K562 (cell line): Measurements from ENCODE around the gene RIN3. TPM values are rescaled to one million over a fixed set of nuclear protein-coding genes. Genes with fewer than 3 reads are reported as not detected.

Experiments used
- ATAC-seq: fragments of 200-7000 bp; cut with Tn5 transposase; 3 replicates; pipeline ENCODE4 v1.9.1; 2020; ENCODE audit warnings: moderate library complexity
- BruUV-seq: library from RNA; stranded (reverse); fragments of 400-500 nt; replicated peaks from 2 replicates; lab custom pipeline; 2021; lab: Mats Ljungman, UMichigan
- CTCF ChIA-PET: fragments of 300-600 bp; formaldehyde crosslinking; extraction: SDS; loops from one replicate; lab custom pipeline; 2021; ENCODE audit warnings: low intra/inter-chr PET ratio; lab: Yijun Ruan, JAX
- POLR2A ChIA-PET: fragments of 300-600, 350-650 bp; sonication (Branson Sonifier 250); formaldehyde crosslinking; extraction: SDS; loops from one replicate; lab custom pipeline; 2021; ENCODE audit warnings: antibody characterized with exemption, inconsistent platforms; lab: Yijun Ruan, JAX
- DNase-seq, 4 experiments: peaks; one replicate each; pipeline versions ENCODE4 v3.0.0 to v3.0.0-alpha.2; 2011 to 2018; ENCODE audit warnings: low spot score in 3 of 4, mixed read lengths in 3 of 4; ENCODE audit errors: extremely low read depth in 1 of 4
- FAIRE-seq: peaks from 2 replicates; lab custom pipeline; 2011; peaks lifted over from hg19 to GRCh38; lab: Jason Lieb, UNC
- H2AFZ ChIP-seq: 2 replicates; pipeline ENCODE4 v1.6.0; 2011; ENCODE audit warnings: low read depth, low read length, control low read depth, inconsistent platforms
- H3K27ac ChIP-seq: fragments of 200-600 bp; 3 replicates; pipeline ENCODE4 v1.8.0; 2011; ENCODE audit warnings: low read depth, mild to moderate bottlenecking, control low read depth, inconsistent platforms, low read length, moderate library complexity, mixed read lengths; ENCODE audit errors: extremely low read depth
- H3K27me3 ChIP-seq, 2 experiments: fragments of 300-600 bp in 1 of 2; 2 replicates in 1 of 2; 3 replicates in 1 of 2; pipeline versions ENCODE4 v1.6.0 to v1.8.0; 2011; ENCODE audit warnings: inconsistent platforms in 2 of 2, low read length in 2 of 2, mild to moderate bottlenecking in 1 of 2, mixed read lengths in 1 of 2, moderate library complexity in 1 of 2; ENCODE audit not compliant: control insufficient read depth in 2 of 2, insufficient read depth in 2 of 2
- H3K36me3 ChIP-seq: fragments of 300-600 bp; 3 replicates; pipeline ENCODE4 v1.8.0; 2011; ENCODE audit warnings: mild to moderate bottlenecking, low read length, inconsistent platforms; ENCODE audit not compliant: control insufficient read depth, insufficient read depth
- H3K4me1 ChIP-seq, 2 experiments: fragments of 200-600 bp in 1 of 2; replicated peaks in 1 of 2; 2 replicates in 1 of 2; 3 replicates in 1 of 2; pipeline versions ENCODE4 v1.5.1 to v1.8.0; 2011; ENCODE audit warnings: inconsistent platforms in 2 of 2, low read length in 2 of 2, mild to moderate bottlenecking in 1 of 2, mixed read lengths in 1 of 2, moderate library complexity in 1 of 2; ENCODE audit not compliant: control insufficient read depth in 2 of 2, insufficient read depth in 2 of 2
- H3K4me2 ChIP-seq: 2 replicates; pipeline ENCODE4 v1.6.1; 2011; ENCODE audit warnings: low read length, control low read depth, inconsistent platforms, mixed read lengths; ENCODE audit not compliant: insufficient read depth
- H3K4me3 ChIP-seq: fragments of 200-600 bp; sonication (generic), shearing (Covaris generic); 2 replicates; pipeline ENCODE4 v1.5.1; 2016; ENCODE audit warnings: control low read depth, inconsistent platforms
- H3K79me2 ChIP-seq: fragments of 200-600 bp; 3 replicates; pipeline ENCODE4 v1.8.0; 2011; ENCODE audit warnings: low read length, inconsistent platforms; ENCODE audit not compliant: control insufficient read depth, insufficient read depth
- H3K9ac ChIP-seq, 2 experiments: 2 replicates each; pipeline versions ENCODE4 v1.6.0 to v1.6.1; 2011; ENCODE audit warnings: low read depth in 2 of 2, low read length in 2 of 2, control low read depth in 1 of 2, inconsistent platforms in 1 of 2, mild to moderate bottlenecking in 1 of 2, mixed read lengths in 1 of 2; ENCODE audit not compliant: insufficient read depth in 1 of 2
- H3K9me1 ChIP-seq: one replicate; pipeline ENCODE4 v1.6.0; 2011; ENCODE audit warnings: inconsistent platforms, mild to moderate bottlenecking, low read length, moderate library complexity; ENCODE audit not compliant: control insufficient read depth, insufficient read depth
- H3K9me3 ChIP-seq: replicated peaks from 2 replicates; pipeline ENCODE4 v1.5.1; 2011; ENCODE audit warnings: low read depth, low read length, inconsistent platforms; ENCODE audit not compliant: control insufficient read depth, insufficient read depth
- H4K20me1 ChIP-seq: replicated peaks from 2 replicates; pipeline ENCODE4 v1.6.1; 2011; ENCODE audit warnings: low read length, inconsistent platforms, mixed read lengths; ENCODE audit not compliant: control insufficient read depth, insufficient read depth
- CBFA2T3 ChIP-seq: fragments of 450-650 bp; IDR thresholded peaks from 2 replicates; pipeline ENCODE4 v1.6.1; 2017
- DEAF1 ChIP-seq: fragments of 450-650 bp; formaldehyde crosslinking; IDR thresholded peaks from 2 replicates; pipeline ENCODE4 v1.4.0; 2020; ENCODE audit warnings: mild to moderate bottlenecking, moderate library complexity
- ZNF277 ChIP-seq: fragments of 250-450 bp; sonication (Bioruptor Pico); IDR thresholded peaks from 2 replicates; pipeline ENCODE4 v1.8.0; 2022; ENCODE audit warnings: inconsistent platforms, mild to moderate bottlenecking, moderate library complexity, borderline replicate concordance
- WGBS: fragments of 100-300 bp; shearing (Covaris generic); methylation state at CpG from one replicate; pipeline ENCODE4 v1.1.6; 2016; ENCODE audit warnings: low coverage, mixed read lengths; ENCODE audit not compliant: insufficient coverage; ENCODE audit errors: missing lambda C conversion rate; 5-methylcytosine and 5-hydroxymethylcytosine counted together
- in situ Hi-C: fragments of 300-500 bp; cut with MboI; formaldehyde crosslinking; loops from 4 replicates; pipeline ENCODE4 v1.15.0; 2018; ENCODE audit warnings: inconsistent platforms, mixed read lengths
- intact Hi-C: fragments of 100-400 bp; cut with micrococcal nuclease; formaldehyde crosslinking; loops from 2 replicates; pipeline ENCODE4 v1.14.2; 2022
- polyA plus RNA-seq, 8 experiments: library from polyadenylated mRNA; depleted of rRNA in 4 of 8; stranded (reverse) in 5 of 8; unstranded in 3 of 8; fragments of >200 nt; fragmentation: Nextera tagmentation in 2 of 8; fragmentation: Illumina TruSeq in 1 of 8; extraction: Ambion mirVana in 2 of 8; extraction: Trizol in 1 of 8; gene quantifications; 2 replicates each; pipeline versions ENCODE4 v1.2.1 to v1.2.3, GENCODE V29; 2011 to 2014; ENCODE audit warnings: inconsistent platforms in 1 of 8, missing spikeins in 1 of 8
- total RNA-seq, 7 experiments: library from RNA; depleted of rRNA in 6 of 7; stranded (reverse); fragments of >200 nt in 6 of 7; fragmentation: Illumina TruSeq in 2 of 7; extraction: Trizol in 2 of 7; gene quantifications; 2 replicates each; pipeline versions ENCODE4 v1.2.1 to v1.2.3, GENCODE V29; 2011 to 2021; ENCODE audit warnings: low replicate concordance in 1 of 7

RIN3 gene
- total and polyA plus RNA-seq, 9 of the 15 experiments (the other 6 are each of a cell fraction or from before 2014, with no cell fraction given) = 0.01 to 0.49 (median 0.08) TPM; not detected in 5

GRCh38 chr14:92686411-92686899 lies 172.9 kb downstream of the RIN3 start:
- DNase-seq (no peak), FAIRE-seq (no peak), ATAC-seq (no peak)
- Histone ChIP-seq H3K9me3 (no peaks in the 10 kb centered on the region), H3K27ac (no peak overlapping the region), H3K9me1 (no peaks in the 10 kb centered on the region), H4K20me1 (peaks cover 3% of the 10 kb centered on the region; the same call in 1 of the 2 replicates), H3K79me2 (no peaks in the 10 kb centered on the region), H3K4me2 (no peak overlapping the region), H2AFZ (no peak overlapping the region), H3K9ac (no peak overlapping the region), H3K36me3 (no peaks in the 10 kb centered on the region)
- POLR2A ChIA-PET = interaction anchor here (0.6 kb wide), 2 partner anchors 432 to 442 kb away, joined by 3 to 5 read pairs; no protein-coding TSS in a partner anchor
- CTCF ChIA-PET = interaction anchor here (1.6 kb wide), 1 partner anchor 98 kb away, joined by 14 read pairs; no protein-coding TSS in a partner anchor
- intact Hi-C loops = no loop called here
- 0% methylated on average over 2 of the region's 9 CpGs for WGBS
- BruUV-seq = no TSS peak
- no peak for TF ChIP-seq CBFA2T3
- TF ChIP-seq ZNF277 (CRISPR knock-in tag) = no peak
- TF ChIP-seq DEAF1 = no peak
- TF ChIP-seq, all 486 proteins: peak for 0
- Histone ChIP-seq H3K4me1 (peaks cover 0 to 22% of the 10 kb centered on the region in 2 experiments; a peak in 2 of 5 replicates), H3K27me3 (peaks cover 0 to 10% of the 10 kb centered on the region in 2 experiments; a peak in 2 of 5 replicates), H3K4me3 (no peak overlapping the region)
- in situ Hi-C loops = no loop called here
